ENCODE results near the gene ZNF33A.
"Not testable (repeated sequence)": the region's sequence is repeated elsewhere in the genome, so short reads cannot be mapped to it uniquely, and the experiment has no call there.

- not testable (repeated sequence) for TF ChIP-seq POLR2A (IDR thresholded peaks at IDR 0.05; ENCODE audit: low read length); GATA1 (IDR thresholded peaks at IDR 0.05; ENCODE audit: low read depth, low read length)
Measured at GRCh38 chr10:38093318-38093717, 82.8 kb downstream of the ZNF33A start.
